BJ (cell line): ENCODE results near the gene EMC8. TPM values are rescaled to one million over a fixed set of nuclear protein-coding genes. Genes with fewer than 3 reads are reported as not detected.

Experiments
- CTCF ChIA-PET: fragments of 350-600 bp; formaldehyde crosslinking; extraction: SDS; loops from one replicate; lab custom pipeline; 2021; ENCODE audit warnings: antibody characterized with exemption, inconsistent platforms; lab: Yijun Ruan, JAX
- POLR2A ChIA-PET: fragments of 300-600 bp; sonication (Branson Sonifier 250); formaldehyde crosslinking; extraction: SDS; loops from one replicate; lab custom pipeline; 2021; ENCODE audit warnings: antibody characterized with exemption; lab: Charles Lee
- DNase-seq: peaks from one replicate; pipeline ENCODE4 v3.0.0-alpha.2; 2011; ENCODE audit warnings: low read depth
- H3K27me3 ChIP-seq: 2 replicates; pipeline ENCODE4 v1.6.0; 2011; ENCODE audit warnings: low read length; ENCODE audit not compliant: control insufficient read depth, insufficient read depth
- H3K36me3 ChIP-seq: 2 replicates; pipeline ENCODE4 v1.5.1; 2011; ENCODE audit warnings: low read length; ENCODE audit not compliant: control insufficient read depth, insufficient read depth
- H3K4me3 ChIP-seq: 2 replicates; pipeline ENCODE4 v1.5.1; 2011; ENCODE audit warnings: low read depth, mild to moderate bottlenecking, control low read depth, low read length
- CTCF ChIP-seq: IDR thresholded peaks from 2 replicates; pipeline ENCODE4 v1.5.1; 2011; ENCODE audit warnings: low read depth, mild to moderate bottlenecking, control low read depth, inconsistent platforms, low read length, moderate library complexity; ENCODE audit not compliant: insufficient read depth
- polyA minus RNA-seq: library from RNA; depleted of rRNA, polyadenylated mRNA; stranded (reverse); fragments of >200 nt; gene quantifications from 2 replicates; pipeline ENCODE4 v1.2.3, GENCODE V29; 2011; rRNA and poly(A)+ RNA removed
- polyA plus RNA-seq: library from polyadenylated mRNA; depleted of rRNA; stranded (reverse); fragments of >200 nt; gene quantifications from 2 replicates; pipeline ENCODE4 v1.2.3, GENCODE V29; 2011; rRNA removed

EMC8 gene
- polyA plus RNA-seq (29.9 and 36.9 TPM in 2 replicates), polyA minus RNA-seq (25.9 and 34.1 TPM in 2 replicates)

DNA sequence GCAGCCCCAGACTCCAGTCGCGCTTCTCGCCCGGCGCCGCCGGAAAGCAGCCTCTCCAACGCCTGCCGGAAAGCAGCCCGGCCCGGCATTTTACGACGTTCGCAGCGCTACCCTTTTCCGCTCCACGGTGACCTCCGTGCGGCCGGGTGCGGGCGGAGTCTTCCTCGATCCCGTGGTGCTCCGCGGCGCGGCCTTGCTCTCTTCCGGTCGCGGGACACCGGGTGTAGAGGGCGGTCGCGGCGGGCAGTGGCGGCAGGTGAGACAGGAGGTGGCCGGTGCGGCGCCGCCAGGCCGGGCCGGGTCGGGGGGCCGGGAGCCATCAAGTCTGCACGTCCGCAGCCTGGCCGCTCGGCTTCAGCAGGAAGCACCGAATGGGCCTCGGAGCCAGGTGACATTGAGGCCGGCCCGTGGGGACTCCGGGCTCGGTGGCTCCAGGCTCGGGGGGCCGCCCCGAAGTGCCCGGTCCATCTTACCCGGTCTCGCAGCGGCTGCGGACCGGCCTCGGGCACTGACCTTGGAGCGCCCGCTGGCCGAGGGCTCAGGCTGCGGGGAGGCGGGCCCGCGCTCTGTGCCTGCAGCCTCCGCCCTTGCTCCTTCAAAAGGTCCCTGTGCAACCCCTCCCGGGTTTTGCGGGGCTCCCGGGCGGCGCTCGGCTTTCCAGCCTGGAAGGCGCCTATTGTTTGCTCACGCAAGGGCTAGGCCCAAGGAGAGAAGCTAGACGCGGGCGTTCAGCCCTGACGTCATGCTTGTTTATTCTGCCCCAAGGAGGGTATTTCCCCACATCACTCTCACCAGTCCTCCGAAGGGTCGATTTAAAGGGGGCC lies at the start of gene EMC8, which contains the start of gene COX4I1:
Gene EMC8, minus strand, starts transcription at position 48 of the 824 bp plus-strand sequence. CDS start 249 bp downstream, outside the sequence.
Gene COX4I1, plus strand, starts transcription at position 199 of the 824 bp plus-strand sequence. CDS start 1,511 bp downstream, outside the sequence.
- Histone ChIP-seq H3K4me3 (peak within 1 kb of the TSS; percentile 94), H3K27me3 (no peaks in the 10 kb centered on the region), H3K36me3 (peaks cover 28% of the 10 kb centered on the region)
- ChIA-PET CTCF (no interaction called here), POLR2A (no interaction called here)
- TF ChIP-seq CTCF = no peak
- DNase-seq = peak; percentile 51

DNA sequence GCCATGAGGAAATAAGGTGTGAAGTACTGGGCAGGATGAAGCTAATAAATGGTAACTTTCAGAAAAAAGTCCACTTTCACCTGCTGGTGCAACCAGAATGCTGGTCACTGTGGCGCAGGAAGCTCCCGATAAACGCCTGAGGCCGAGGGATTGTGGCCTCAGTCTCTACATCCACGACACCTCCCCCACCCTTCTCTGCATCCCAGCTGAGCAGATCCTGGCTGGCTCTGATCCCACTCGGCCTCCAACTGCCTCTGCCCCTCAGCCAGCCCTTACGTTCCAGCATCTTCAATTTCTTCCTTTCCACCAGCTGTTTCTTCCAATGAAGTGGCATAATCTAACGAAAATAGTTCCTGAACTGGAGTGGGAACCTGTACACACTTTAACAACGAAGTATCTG lies 49.6 kb upstream of the EMC8 start:
- TF ChIP-seq CTCF = no peak
- H3K36me3 ChIP-seq = no peaks in the 10 kb centered on the region
- ChIA-PET POLR2A (no interaction called here), CTCF (no interaction called here)
- no peak for DNase-seq
- no peak overlapping the region for H3K4me3 ChIP-seq
- H3K27me3 ChIP-seq = peaks cover 6% of the 10 kb centered on the region

DNA sequence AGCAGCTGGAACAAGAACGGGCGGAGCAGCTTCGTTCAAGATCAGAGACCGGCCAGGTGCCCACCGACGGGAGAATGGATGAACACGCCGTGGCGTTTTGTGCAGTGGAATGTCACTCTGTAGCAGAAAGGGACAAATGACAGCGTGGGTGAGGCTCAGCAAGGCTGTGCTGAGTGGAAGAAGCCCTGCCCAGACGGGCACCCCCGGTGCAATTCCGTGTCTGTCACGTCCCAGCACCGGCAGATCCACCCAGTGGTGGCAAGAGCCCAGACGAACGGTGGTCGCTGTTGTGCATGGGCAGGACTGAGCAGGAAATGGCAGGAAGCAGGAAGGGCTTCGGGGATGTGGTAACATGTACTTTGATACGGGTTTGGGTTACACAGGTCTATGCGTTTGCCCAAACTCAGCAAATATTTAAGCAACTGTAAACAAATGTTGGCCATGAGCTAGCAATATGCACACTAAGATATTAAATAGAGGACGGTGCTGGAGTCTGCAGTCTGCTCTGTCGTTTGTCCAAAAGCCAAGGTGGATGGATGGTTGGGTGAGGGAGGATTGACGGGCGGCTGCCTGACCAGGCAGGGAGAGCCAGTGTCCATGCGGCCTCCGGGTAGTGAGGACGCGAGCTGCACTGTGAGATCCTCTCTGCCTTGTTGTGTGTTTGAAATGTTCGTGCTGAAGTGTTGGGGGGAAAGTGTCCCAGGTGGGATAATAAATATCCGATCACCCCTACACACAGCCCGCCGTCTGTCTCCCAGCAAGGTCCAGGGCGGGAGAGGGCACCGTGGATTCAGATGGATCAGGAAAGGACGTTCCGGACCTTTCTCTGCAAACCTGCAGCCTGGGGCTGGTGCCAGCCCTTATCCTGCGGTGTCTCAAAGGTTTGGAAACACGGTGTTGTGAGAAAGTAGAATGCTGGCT lies 48.6 kb upstream of the EMC8 start:
- TF ChIP-seq CTCF = no peak
- Histone ChIP-seq H3K27me3 (peaks cover 9% of the 10 kb centered on the region), H3K36me3 (no peaks in the 10 kb centered on the region), H3K4me3 (no peak overlapping the region)
- ChIA-PET CTCF (interaction anchor here (0.6 kb wide), 1 partner anchor 675 kb away, joined by 3 read pairs; no protein-coding TSS in a partner anchor), POLR2A (no interaction called here)
- no peak for DNase-seq

DNA sequence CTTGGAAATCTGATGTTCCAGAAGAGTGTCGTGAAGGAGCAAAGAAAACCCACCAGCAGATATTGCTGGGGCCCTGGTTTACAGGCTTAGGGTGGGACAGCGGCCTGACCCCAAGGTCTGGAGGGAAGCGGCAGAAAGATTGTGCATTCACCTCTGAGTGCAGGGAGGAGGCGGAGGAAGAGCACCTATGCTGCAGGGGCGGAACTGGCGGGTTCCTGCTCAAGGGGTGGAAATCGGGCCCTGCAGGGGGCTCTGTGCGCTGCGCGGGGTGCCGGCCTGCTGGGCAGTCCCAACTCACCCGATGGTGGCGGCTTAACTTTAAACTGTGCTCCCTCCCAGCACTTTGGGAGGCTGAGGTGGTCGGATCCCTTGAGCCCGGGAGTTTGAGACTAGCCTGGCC lies 47.7 kb upstream of the EMC8 start:
- Histone ChIP-seq H3K4me3 (no peak overlapping the region), H3K27me3 (peaks cover 9% of the 10 kb centered on the region), H3K36me3 (no peaks in the 10 kb centered on the region)
- ChIA-PET CTCF (interaction anchor here (0.6 kb wide), 1 partner anchor 676 kb away, joined by 3 read pairs; no protein-coding TSS in a partner anchor), POLR2A (no interaction called here)
- TF ChIP-seq CTCF = no peak
- DNase-seq = no peak
